ENCODE measurements around the gene CCDC78. TPM values are rescaled to one million over a fixed set of nuclear protein-coding genes. Genes with fewer than 3 reads are reported as not detected.

Gene CCDC78
- polyA plus RNA-seq, 6 donors from 2014 or later: 0.41 to 0.95 TPM; not detected in 4

GRCh38 chr16:729768-730665, 3.8 kb upstream of the CCDC78 start:
- H3K27ac Mint-ChIP-seq: peak overlapping the region in 1 of 6 donors; percentile 11
- H3K4me3 Mint-ChIP-seq: peak overlapping the region in 6 of 8 donors; percentile 15 to 60 (median 32)
- peaks cover 0 to 5% (median 0%) of the 10 kb centered on the region in 3 donors for H3K4me1 Mint-ChIP-seq
- no peak for DNase-seq
- no peaks in the 10 kb centered on the region for H3K9me3 Mint-ChIP-seq
- H3K36me3 Mint-ChIP-seq: no peaks in the 10 kb centered on the region
- no peaks in the 10 kb centered on the region for H3K27me3 Mint-ChIP-seq
- no peak for ATAC-seq (ENCODE audit: low read depth in 2 of 2)

GRCh38 chr16:728890-729744, 2.9 kb upstream of the CCDC78 start:
- no peaks in the 10 kb centered on the region for H3K9me3 Mint-ChIP-seq
- ATAC-seq (ENCODE audit: low read depth in 2 of 2): no peak
- no peaks in the 10 kb centered on the region for H3K36me3 Mint-ChIP-seq
- H3K27me3 Mint-ChIP-seq: no peaks in the 10 kb centered on the region
- peak overlapping the region in 2 of 6 donors; percentile 15 to 43 for H3K27ac Mint-ChIP-seq
- DNase-seq: no peak
- H3K4me1 Mint-ChIP-seq: peaks cover 0 to 5% (median 0%) of the 10 kb centered on the region in 3 donors
- H3K4me3 Mint-ChIP-seq: peak overlapping the region in 5 of 8 donors; percentile 47 to 75 (median 55)

- H3K4me1 Mint-ChIP-seq: peaks cover 0 to 5% (median 0%) of the 10 kb centered on the region in 3 donors
- peak overlapping the region in 2 of 6 donors; percentile 15 to 43 for H3K27ac Mint-ChIP-seq
- no peaks in the 10 kb centered on the region for H3K27me3 Mint-ChIP-seq
- DNase-seq (peak; percentile 77), ATAC-seq (ENCODE audit: low read depth in 2 of 2) (peak; percentile 77 to 82)
- peak overlapping the region in 6 of 8 donors; percentile 49 to 75 (median 55) for H3K4me3 Mint-ChIP-seq
- no peaks in the 10 kb centered on the region for H3K9me3 Mint-ChIP-seq
- no peaks in the 10 kb centered on the region for H3K36me3 Mint-ChIP-seq
Observed at GRCh38 chr16:728131-728889, 2.1 kb upstream of the CCDC78 start.

- H3K27ac Mint-ChIP-seq: no peak overlapping the region
Observed at GRCh38 chr16:727291-727977, 1.2 kb upstream of the CCDC78 start.

GRCh38 chr16:726188-726437, 130 bp downstream of the CCDC78 start:
- Mint-ChIP-seq H3K27me3 (no peaks in the 10 kb centered on the region), H3K36me3 (no peaks in the 10 kb centered on the region), H3K9me3 (no peaks in the 10 kb centered on the region), H3K4me1 (peaks cover 0 to 5% (median 5%) of the 10 kb centered on the region in 3 donors), H3K4me3 (peak overlapping the region in 5 of 8 donors; percentile 70 to 86 (median 76)), H3K27ac (peak overlapping the region in 2 of 6 donors; percentile 33 to 59)
- DNase-seq: no peak
- ATAC-seq (ENCODE audit: low read depth in 2 of 2): no peak

More at GRCh38 chr16:727291-727977, 1.2 kb upstream of the CCDC78 start:
- no peaks in the 10 kb centered on the region for H3K9me3 Mint-ChIP-seq
- H3K27me3 Mint-ChIP-seq: no peaks in the 10 kb centered on the region
- DNase-seq: peak; percentile 46
- H3K4me1 Mint-ChIP-seq: peaks cover 0 to 5% (median 5%) of the 10 kb centered on the region in 3 donors
- H3K36me3 Mint-ChIP-seq: no peaks in the 10 kb centered on the region
- peak overlapping the region in 7 of 8 donors; percentile 45 to 75 (median 54) for H3K4me3 Mint-ChIP-seq
- peak; percentile 35 to 40 for ATAC-seq (ENCODE audit: low read depth in 2 of 2)

GRCh38 chr16:725463-726187, 618 bp downstream of the CCDC78 start:
- DNase-seq (no peak), ATAC-seq (ENCODE audit: low read depth in 2 of 2) (no peak)
- Mint-ChIP-seq H3K9me3 (no peaks in the 10 kb centered on the region), H3K36me3 (no peaks in the 10 kb centered on the region), H3K27me3 (no peaks in the 10 kb centered on the region), H3K4me3 (peak overlapping the region in 6 of 8 donors; percentile 29 to 86 (median 72)), H3K4me1 (peaks cover 0 to 5% (median 5%) of the 10 kb centered on the region in 3 donors), H3K27ac (peak overlapping the region in 2 of 6 donors; percentile 53 to 59)

- ATAC-seq (ENCODE audit: low read depth in 2 of 2) (no peak), DNase-seq (no peak)
- Mint-ChIP-seq H3K4me3 (peak overlapping the region in 1 of 8 donors; percentile 86), H3K27ac (peak overlapping the region in 1 of 6 donors; percentile 81), H3K36me3 (no peaks in the 10 kb centered on the region), H3K4me1 (peaks cover 5 to 11% (median 5%) of the 10 kb centered on the region in 3 donors), H3K9me3 (no peaks in the 10 kb centered on the region), H3K27me3 (no peaks in the 10 kb centered on the region)
Observed at GRCh38 chr16:725041-725376, 1.2 kb downstream of the CCDC78 start.

GRCh38 chr16:724188-725040, 1.8 kb downstream of the CCDC78 start:
- ATAC-seq (ENCODE audit: low read depth in 2 of 2): no peak
- Mint-ChIP-seq H3K4me3 (peak overlapping the region in 3 of 8 donors; percentile 42 to 65 (median 65)), H3K9me3 (no peaks in the 10 kb centered on the region), H3K27me3 (no peaks in the 10 kb centered on the region), H3K36me3 (no peaks in the 10 kb centered on the region), H3K27ac (peak overlapping the region in 1 of 6 donors; percentile 81), H3K4me1 (peaks cover 5 to 17% (median 8%) of the 10 kb centered on the region in 3 donors)
- DNase-seq: no peak

- Mint-ChIP-seq H3K36me3 (no peaks in the 10 kb centered on the region), H3K27ac (no peak overlapping the region), H3K27me3 (no peaks in the 10 kb centered on the region), H3K4me3 (peak overlapping the region in 2 of 8 donors; percentile 65), H3K4me1 (peaks cover 11 to 24% (median 14%) of the 10 kb centered on the region in 3 donors), H3K9me3 (no peaks in the 10 kb centered on the region)
- ATAC-seq (ENCODE audit: low read depth in 2 of 2) (no peak), DNase-seq (no peak)
Observed at GRCh38 chr16:723695-724094, 2.5 kb downstream of the CCDC78 start.

- no peak for DNase-seq
- ATAC-seq (ENCODE audit: low read depth in 2 of 2): no peak
- H3K4me1 Mint-ChIP-seq: peaks cover 12 to 24% (median 14%) of the 10 kb centered on the region in 3 donors
- H3K36me3 Mint-ChIP-seq: no peaks in the 10 kb centered on the region
- H3K27me3 Mint-ChIP-seq: no peaks in the 10 kb centered on the region
- H3K4me3 Mint-ChIP-seq: peak overlapping the region in 6 of 8 donors; percentile 6 to 66 (median 53)
- no peaks in the 10 kb centered on the region for H3K9me3 Mint-ChIP-seq
- peak overlapping the region in 3 of 6 donors; percentile 13 to 68 (median 53) for H3K27ac Mint-ChIP-seq
Observed at GRCh38 chr16:722835-723633, 3.2 kb downstream of the CCDC78 start.

All from naive B cell (primary cell).